Measurements from ENCODE around the gene DAAM2. TPM values are rescaled to one million over a fixed set of nuclear protein-coding genes. Genes with fewer than 3 reads are reported as not detected.

The DAAM2 gene
- polyA plus RNA-seq, 1 donor (not counting 4 experiments of a cell fraction or from before 2014, with no cell fraction given): not detected

DNA sequence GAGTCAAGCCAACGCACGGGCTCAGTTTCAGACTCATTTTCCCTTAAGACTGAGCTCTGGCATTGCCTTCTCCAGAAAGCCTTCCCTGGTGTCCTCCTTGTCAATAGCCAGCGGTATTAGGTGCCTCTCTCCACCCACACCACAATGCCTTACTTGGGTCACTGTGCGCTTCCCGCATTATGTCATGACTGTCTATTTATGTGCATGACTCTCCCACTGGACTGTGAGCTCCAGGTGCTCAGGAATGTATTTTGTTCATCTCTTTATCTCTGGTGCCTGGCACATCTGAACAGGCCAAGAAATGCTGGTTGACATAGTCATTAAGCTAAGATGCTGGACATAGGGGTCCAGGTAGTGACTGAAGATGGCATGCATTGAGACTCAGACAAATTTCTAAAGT, 42.7 kb downstream of the DAAM2 start:
- Histone ChIP-seq H3K79me2 (ENCODE audit: control insufficient read depth, insufficient read depth, low read length) (no peaks in the 10 kb centered on the region), H3K4me1 (ENCODE audit: control insufficient read depth, extremely low read depth, insufficient read depth, low read length) (no peaks in the 10 kb centered on the region), H3K9me3 (ENCODE audit: control insufficient read depth, low read depth, low read length) (no peaks in the 10 kb centered on the region), H3K36me3 (ENCODE audit: control insufficient read depth in 2 of 2, extremely low read depth in 1 of 2, insufficient read depth in 2 of 2, low read length in 2 of 2) (no peaks in the 10 kb centered on the region), H4K20me1 (ENCODE audit: control insufficient read depth, extremely low read depth, insufficient read depth, low read length) (no peaks in the 10 kb centered on the region), H2AFZ (ENCODE audit: control insufficient read depth, low read length) (no peak overlapping the region), H3K4me3 (ENCODE audit: control insufficient read depth in 2 of 3, extremely low read depth in 1 of 3, insufficient read depth in 2 of 3, low read depth in 1 of 3, low read length in 3 of 3) (no peak overlapping the region), H3K4me2 (ENCODE audit: control insufficient read depth, extremely low read depth, insufficient read depth, low read depth, low read length) (no peak overlapping the region), H3K9ac (ENCODE audit: control insufficient read depth, extremely low read depth, insufficient read depth, low read length) (no peak overlapping the region), H3K27me3 (ENCODE audit: control insufficient read depth, extremely low read depth, insufficient read depth, low read length) (no peaks in the 10 kb centered on the region), H3K27ac (ENCODE audit: control insufficient read depth, insufficient read depth, low read length) (no peak overlapping the region), H3K9me1 (ENCODE audit: control insufficient read depth, extremely low read depth, insufficient read depth, low read length) (no peaks in the 10 kb centered on the region)
- FAIRE-seq (no peak), DNase-seq (ENCODE audit: low read depth, low spot score) (no peak)
- no peak for TF ChIP-seq EZH2 (IDR thresholded peaks at IDR 0.05; ENCODE audit: low read length)
- TF ChIP-seq, protein P1, sequence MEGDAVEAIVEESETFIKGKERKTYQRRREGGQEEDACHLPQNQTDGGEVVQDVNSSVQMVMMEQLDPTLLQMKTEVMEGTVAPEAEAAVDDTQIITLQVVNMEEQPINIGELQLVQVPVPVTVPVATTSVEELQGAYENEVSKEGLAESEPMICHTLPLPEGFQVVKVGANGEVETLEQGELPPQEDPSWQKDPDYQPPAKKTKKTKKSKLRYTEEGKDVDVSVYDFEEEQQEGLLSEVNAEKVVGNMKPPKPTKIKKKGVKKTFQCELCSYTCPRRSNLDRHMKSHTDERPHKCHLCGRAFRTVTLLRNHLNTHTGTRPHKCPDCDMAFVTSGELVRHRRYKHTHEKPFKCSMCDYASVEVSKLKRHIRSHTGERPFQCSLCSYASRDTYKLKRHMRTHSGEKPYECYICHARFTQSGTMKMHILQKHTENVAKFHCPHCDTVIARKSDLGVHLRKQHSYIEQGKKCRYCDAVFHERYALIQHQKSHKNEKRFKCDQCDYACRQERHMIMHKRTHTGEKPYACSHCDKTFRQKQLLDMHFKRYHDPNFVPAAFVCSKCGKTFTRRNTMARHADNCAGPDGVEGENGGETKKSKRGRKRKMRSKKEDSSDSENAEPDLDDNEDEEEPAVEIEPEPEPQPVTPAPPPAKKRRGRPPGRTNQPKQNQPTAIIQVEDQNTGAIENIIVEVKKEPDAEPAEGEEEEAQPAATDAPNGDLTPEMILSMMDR (optimal IDR thresholded peaks at IDR 0.05 in 1 of 3, IDR thresholded peaks at IDR 0.05 in 1 of 3, conservative IDR thresholded peaks at IDR 0.05 in 1 of 3; ENCODE audit: extremely low read depth in 1 of 3, insufficient read depth in 2 of 3, low read length in 3 of 3): no peak
- dilution Hi-C loops (cut with MboI; ENCODE audit: extremely low pct_ligation_motif_present, low sequenced_read_pairs): no loop called here

GRCh38 chr6:39835821-39836295, 43.7 kb downstream of the DAAM2 start:
- no peak overlapping the region for H3K4me3 ChIP-seq (ENCODE audit: control insufficient read depth in 2 of 3, extremely low read depth in 1 of 3, insufficient read depth in 2 of 3, low read depth in 1 of 3, low read length in 3 of 3)
- TF ChIP-seq, protein P1 (optimal IDR thresholded peaks at IDR 0.05 in 1 of 3, IDR thresholded peaks at IDR 0.05 in 1 of 3, conservative IDR thresholded peaks at IDR 0.05 in 1 of 3; ENCODE audit: extremely low read depth in 1 of 3, insufficient read depth in 2 of 3, low read length in 3 of 3): no peak
- no peak for TF ChIP-seq EZH2 (IDR thresholded peaks at IDR 0.05; ENCODE audit: low read length)
- H3K4me2 ChIP-seq (ENCODE audit: control insufficient read depth, extremely low read depth, insufficient read depth, low read depth, low read length): no peak overlapping the region
- FAIRE-seq (no peak), DNase-seq (ENCODE audit: low read depth, low spot score) (no peak)
- no peaks in the 10 kb centered on the region for H3K9me1 ChIP-seq (ENCODE audit: control insufficient read depth, extremely low read depth, insufficient read depth, low read length)
- no peak overlapping the region for H2AFZ ChIP-seq (ENCODE audit: control insufficient read depth, low read length)
- no peaks in the 10 kb centered on the region for H3K36me3 ChIP-seq (ENCODE audit: control insufficient read depth in 2 of 2, extremely low read depth in 1 of 2, insufficient read depth in 2 of 2, low read length in 2 of 2)
- no peaks in the 10 kb centered on the region for H4K20me1 ChIP-seq (ENCODE audit: control insufficient read depth, extremely low read depth, insufficient read depth, low read length)
- H3K9ac ChIP-seq (ENCODE audit: control insufficient read depth, extremely low read depth, insufficient read depth, low read length): no peak overlapping the region
- H3K9me3 ChIP-seq (ENCODE audit: control insufficient read depth, low read depth, low read length): no peaks in the 10 kb centered on the region
- no peaks in the 10 kb centered on the region for H3K27me3 ChIP-seq (ENCODE audit: control insufficient read depth, extremely low read depth, insufficient read depth, low read length)
- no peak overlapping the region for H3K27ac ChIP-seq (ENCODE audit: control insufficient read depth, insufficient read depth, low read length)
- dilution Hi-C loops (cut with MboI; ENCODE audit: extremely low pct_ligation_motif_present, low sequenced_read_pairs): no loop called here
- no peaks in the 10 kb centered on the region for H3K4me1 ChIP-seq (ENCODE audit: control insufficient read depth, extremely low read depth, insufficient read depth, low read length)
- no peaks in the 10 kb centered on the region for H3K79me2 ChIP-seq (ENCODE audit: control insufficient read depth, insufficient read depth, low read length)
